Vagina (tissue), 2 donors: Measurements from ENCODE around the gene WWTR1. TPM values are rescaled to one million over a fixed set of nuclear protein-coding genes. Genes with fewer than 3 reads are reported as not detected.

Experiments used
- DNase-seq, 2 donors: peaks; one replicate each; pipeline ENCODE4 v3.0.0-alpha.2; 2017; ENCODE audit errors: extremely low spot score in 2 of 2
- H3K27ac ChIP-seq: fragments of 200-600 bp; sonication (generic); one replicate; pipeline ENCODE4 v1.5.1; 2019
- H3K27me3 ChIP-seq: fragments of 200-600 bp; sonication (generic); one replicate; pipeline ENCODE4 v1.5.1; 2019
- H3K36me3 ChIP-seq, 2 donors: fragments of 200-600 bp; sonication (generic); one replicate each; pipeline ENCODE4 v1.5.1; 2017 to 2019
- H3K4me1 ChIP-seq: fragments of 200-600 bp; sonication (generic); one replicate; pipeline ENCODE4 v1.5.1; 2019
- H3K4me3 ChIP-seq, 2 donors: fragments of 200-600 bp; sonication (generic); 1 replicate in 1 of 2; 2 replicates in 1 of 2; pipeline ENCODE4 v1.5.1; 2016 to 2019
- H3K9me3 ChIP-seq: fragments of 200-600 bp; sonication (generic); one replicate; pipeline ENCODE4 v1.5.1; 2019
- CTCF ChIP-seq, 3 experiments: fragments of 450-650 bp in 2 of 3; fragments of 200-600 bp in 1 of 3; sonication (generic) in 1 of 3; IDR thresholded peaks; one replicate each; pipeline ENCODE4 v1.5.1; 2017 to 2019; ENCODE audit warnings: antibody characterized with exemption in 3 of 3, mild to moderate bottlenecking in 2 of 3, moderate library complexity in 2 of 3
- POLR2A ChIP-seq, 2 donors: fragments of 450-650 bp; IDR thresholded peaks; one replicate each; pipeline ENCODE4 v1.6.1; 2017; ENCODE audit warnings: antibody characterized with exemption in 2 of 2, mild to moderate bottlenecking in 2 of 2, moderate library complexity in 2 of 2
- POLR2AphosphoS5 ChIP-seq, 2 donors: sonication (generic); formaldehyde crosslinking; IDR thresholded peaks; one replicate each; pipeline ENCODE4 v1.9.0; 2017; ENCODE audit warnings: antibody characterized with exemption in 2 of 2, mild to moderate bottlenecking in 2 of 2, low read depth in 1 of 2; ENCODE audit not compliant: insufficient read depth in 1 of 2
- intact Hi-C: fragments of 100-400 bp; cut with DNase I; formaldehyde crosslinking; loops from one replicate; pipeline ENCODE4 v1.15.1; 2023
- total RNA-seq: library from RNA; depleted of rRNA; stranded (reverse); fragments of >200 nt; gene quantifications from one replicate; pipeline ENCODE4 v1.2.3, GENCODE V29; 2016

The WWTR1 gene
- total RNA-seq, 1 donor from 2014 or later, result 181 TPM

- intact Hi-C loops, result no loop called here
- no peak for DNase-seq
- Histone ChIP-seq H3K4me3 (no peak overlapping the region), H3K36me3 (no peaks in the 10 kb centered on the region), H3K27me3 (no peaks in the 10 kb centered on the region), H3K9me3 (no peaks in the 10 kb centered on the region), H3K27ac (no peak overlapping the region), H3K4me1 (peaks cover 16% of the 10 kb centered on the region)
- TF ChIP-seq POLR2A (IDR thresholded peaks at IDR 0.05) (no peak), POLR2AphosphoS5 (IDR thresholded peaks at IDR 0.05; ENCODE audit: insufficient read depth in 1 of 2, low read depth in 1 of 2) (no peak), CTCF (IDR thresholded peaks at IDR 0.05) (no peak)
Observed at GRCh38 chr3:149511040-149511626, 146.7 kb downstream of the WWTR1 start.

GRCh38 chr3:149510480-149510879 lies 147.3 kb downstream of the WWTR1 start:
- Histone ChIP-seq H3K36me3 (no peaks in the 10 kb centered on the region), H3K9me3 (no peaks in the 10 kb centered on the region), H3K4me1 (peaks cover 16% of the 10 kb centered on the region), H3K4me3 (no peak overlapping the region), H3K27ac (no peak overlapping the region), H3K27me3 (no peaks in the 10 kb centered on the region)
- DNase-seq, result no peak
- intact Hi-C loops, result no loop called here
- TF ChIP-seq POLR2A (IDR thresholded peaks at IDR 0.05), result no peak
- TF ChIP-seq CTCF (IDR thresholded peaks at IDR 0.05), result no peak
- no peak for TF ChIP-seq POLR2AphosphoS5 (IDR thresholded peaks at IDR 0.05; ENCODE audit: insufficient read depth in 1 of 2, low read depth in 1 of 2)

GRCh38 chr3:149509526-149509925 lies 148.3 kb downstream of the WWTR1 start:
- intact Hi-C loops, result no loop called here
- H3K9me3 ChIP-seq, result no peaks in the 10 kb centered on the region
- no peaks in the 10 kb centered on the region for H3K27me3 ChIP-seq
- no peak overlapping the region for H3K27ac ChIP-seq
- H3K36me3 ChIP-seq, result no peaks in the 10 kb centered on the region
- no peak for DNase-seq
- no peak for TF ChIP-seq POLR2A (IDR thresholded peaks at IDR 0.05)
- no peak for TF ChIP-seq POLR2AphosphoS5 (IDR thresholded peaks at IDR 0.05; ENCODE audit: insufficient read depth in 1 of 2, low read depth in 1 of 2)
- TF ChIP-seq CTCF (IDR thresholded peaks at IDR 0.05), result no peak
- peaks cover 16% of the 10 kb centered on the region for H3K4me1 ChIP-seq
- no peak overlapping the region for H3K4me3 ChIP-seq

- Histone ChIP-seq H3K9me3 (no peaks in the 10 kb centered on the region), H3K4me3 (peak overlapping the region in 1 of 2 donors; percentile 10), H3K36me3 (no peaks in the 10 kb centered on the region), H3K27me3 (no peaks in the 10 kb centered on the region), H3K27ac (peak overlapping the region; percentile 6), H3K4me1 (peaks cover 16% of the 10 kb centered on the region)
- TF ChIP-seq CTCF (IDR thresholded peaks at IDR 0.05), result no peak
- no peak for DNase-seq
- intact Hi-C loops, result no loop called here
Observed at GRCh38 chr3:149507491-149508324, 150.1 kb downstream of the WWTR1 start.

GRCh38 chr3:149506965-149507364 lies 150.9 kb downstream of the WWTR1 start:
- Histone ChIP-seq H3K36me3 (no peaks in the 10 kb centered on the region), H3K4me3 (peak overlapping the region in 1 of 2 donors; percentile 10), H3K27me3 (no peaks in the 10 kb centered on the region), H3K4me1 (peaks cover 16% of the 10 kb centered on the region), H3K27ac (no peak overlapping the region), H3K9me3 (no peaks in the 10 kb centered on the region)
- intact Hi-C loops, result no loop called here
- no peak for DNase-seq
- TF ChIP-seq POLR2A (IDR thresholded peaks at IDR 0.05), result no peak
- TF ChIP-seq CTCF (IDR thresholded peaks at IDR 0.05), result no peak
- no peak for TF ChIP-seq POLR2AphosphoS5 (IDR thresholded peaks at IDR 0.05; ENCODE audit: insufficient read depth in 1 of 2, low read depth in 1 of 2)
